Karpas-422 (cell line): Measurements from ENCODE around the gene TMEM217. TPM values are rescaled to one million over a fixed set of nuclear protein-coding genes. Genes with fewer than 3 reads are reported as not detected.
A peak's percentile ranks its signal among the peaks of the same experiment; 100 is the strongest.

Experiments used
- DNase-seq: peaks from one replicate; pipeline ENCODE4 v3.0.0-alpha.2; 2015
- H2AFZ ChIP-seq: fragments of 200-600 bp; sonication (generic); 2 replicates; pipeline ENCODE4 v1.6.1; 2014; ENCODE audit warnings: antibody characterized with exemption, low read length, mixed read lengths
- H3K27ac ChIP-seq: fragments of 200-600 bp; sonication (generic); 2 replicates; pipeline ENCODE4 v1.5.1; 2014; ENCODE audit warnings: mild to moderate bottlenecking, low read length, moderate library complexity
- H3K27me3 ChIP-seq: fragments of 200-600 bp; sonication (generic); 2 replicates; pipeline ENCODE4 v1.6.1; 2014; ENCODE audit warnings: low read length, mixed read lengths
- H3K36me3 ChIP-seq: fragments of 200-600 bp; sonication (generic); 2 replicates; pipeline ENCODE4 v1.6.1; 2014; ENCODE audit warnings: low read length, mixed read lengths; ENCODE audit not compliant: insufficient read depth
- H3K4me1 ChIP-seq: fragments of 200-600 bp; sonication (generic); 2 replicates; pipeline ENCODE4 v1.6.1; 2014; ENCODE audit warnings: mild to moderate bottlenecking, low read length, mixed read lengths
- H3K4me2 ChIP-seq: fragments of 200-600 bp; sonication (generic); 2 replicates; pipeline ENCODE4 v1.6.1; 2014; ENCODE audit warnings: low read length, low read depth, mild to moderate bottlenecking; ENCODE audit not compliant: poor library complexity, severe bottlenecking
- H3K4me3 ChIP-seq: fragments of 200-600 bp; sonication (generic); 2 replicates; pipeline ENCODE4 v1.5.1; 2014; ENCODE audit warnings: mild to moderate bottlenecking, antibody characterized with exemption, low read length, mixed read lengths
- H3K79me2 ChIP-seq: fragments of 200-600 bp; sonication (generic); 2 replicates; pipeline ENCODE4 v1.6.1; 2014; ENCODE audit warnings: mild to moderate bottlenecking, low read length, mixed read lengths
- H3K9ac ChIP-seq: fragments of 200-600 bp; sonication (generic); 2 replicates; pipeline ENCODE4 v1.6.0; 2014; ENCODE audit warnings: low read length
- H3K9me2 ChIP-seq: fragments of 200-600 bp; sonication (generic), shearing (Covaris generic); replicated peaks from 2 replicates; pipeline ENCODE4 v1.6.0; 2014; ENCODE audit warnings: mild to moderate bottlenecking, low read length, moderate library complexity; ENCODE audit not compliant: insufficient read depth
- H3K9me3 ChIP-seq: fragments of 300-700, 200-600 bp; sonication (generic); 2 replicates; pipeline ENCODE4 v1.6.1; 2014; ENCODE audit warnings: low read length, mixed read lengths
- H4K20me1 ChIP-seq: fragments of 200-600 bp; sonication (generic); 2 replicates; pipeline ENCODE4 v1.6.1; 2014; ENCODE audit warnings: mild to moderate bottlenecking, antibody characterized with exemption, low read length, low read depth; ENCODE audit not compliant: insufficient read depth
- total RNA-seq: library from RNA; depleted of rRNA; stranded (reverse); fragments of >200 nt; shearing (Covaris generic); gene quantifications from 2 replicates; pipeline ENCODE4 v1.2.3, GENCODE V29; 2014; ENCODE audit warnings: low replicate concordance

The TMEM217 gene
- total RNA-seq, 1 experiment from 2014 or later = not detected

DNA sequence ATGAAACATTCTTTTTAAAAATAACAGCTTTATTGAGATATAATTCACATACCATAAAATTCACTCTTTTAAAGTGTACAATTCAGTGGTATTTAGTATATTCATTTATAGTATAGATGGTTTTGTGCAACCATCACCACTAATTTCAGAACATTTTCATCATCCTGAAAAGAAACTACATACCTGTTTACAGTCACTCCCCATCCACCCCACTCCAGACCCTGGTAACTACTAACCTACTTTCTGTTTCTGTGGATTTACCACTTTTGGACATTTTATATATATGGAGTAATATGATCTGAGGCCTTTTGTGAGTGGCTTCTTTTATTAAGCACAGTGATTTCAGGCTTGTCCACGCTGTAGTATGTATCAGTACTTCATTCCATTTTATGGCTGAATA is 2.5 kb upstream of the TMEM217 start:
- Histone ChIP-seq H3K36me3 (no peaks in the 10 kb centered on the region), H3K27ac (no peak overlapping the region), H3K4me3 (no peak overlapping the region), H4K20me1 (no peaks in the 10 kb centered on the region), H3K9ac (no peak overlapping the region), H3K79me2 (peaks cover 50% of the 10 kb centered on the region), H3K27me3 (no peaks in the 10 kb centered on the region), H2AFZ (no peak overlapping the region), H3K9me3 (no peaks in the 10 kb centered on the region), H3K9me2 (no peaks in the 10 kb centered on the region), H3K4me1 (peaks cover 33% of the 10 kb centered on the region), H3K4me2 (no peak overlapping the region)
- DNase-seq = no peak

DNA sequence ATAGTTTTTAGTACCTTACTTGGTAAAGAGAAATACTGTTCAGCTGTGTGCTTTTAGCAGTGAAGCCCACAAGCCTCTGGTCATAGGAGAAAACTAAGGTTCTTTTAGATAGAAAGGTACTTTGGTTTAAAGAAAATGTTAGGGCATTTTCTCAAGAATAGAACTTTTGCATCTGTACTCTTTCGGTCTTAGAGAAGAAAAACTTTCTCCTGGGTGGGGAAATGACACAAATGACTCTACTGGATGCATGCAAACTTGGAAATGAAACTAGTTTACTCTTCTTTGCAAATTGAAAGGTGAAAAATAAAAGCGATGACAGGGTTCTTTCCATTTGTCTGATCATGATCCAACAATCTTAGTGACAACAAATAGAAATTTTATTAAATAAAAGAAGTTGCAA is 2.1 kb upstream of the TMEM217 start:
- no peaks in the 10 kb centered on the region for H3K27me3 ChIP-seq
- H3K79me2 ChIP-seq = peaks cover 50% of the 10 kb centered on the region
- peak overlapping the region; percentile 19; the same call in 1 of the 2 replicates for H3K4me3 ChIP-seq
- H3K36me3 ChIP-seq = no peaks in the 10 kb centered on the region
- H3K9me3 ChIP-seq = no peaks in the 10 kb centered on the region
- no peaks in the 10 kb centered on the region for H4K20me1 ChIP-seq
- H3K9ac ChIP-seq = 0 out of 2 replicates have a peak overlapping the region, but pooled peaks have one; percentile 82
- H3K9me2 ChIP-seq = no peaks in the 10 kb centered on the region
- H2AFZ ChIP-seq = no peak overlapping the region
- H3K4me1 ChIP-seq = peaks cover 31% of the 10 kb centered on the region
- H3K27ac ChIP-seq = no peak overlapping the region
- H3K4me2 ChIP-seq = peak overlapping the region; percentile 82
- no peak for DNase-seq

DNA sequence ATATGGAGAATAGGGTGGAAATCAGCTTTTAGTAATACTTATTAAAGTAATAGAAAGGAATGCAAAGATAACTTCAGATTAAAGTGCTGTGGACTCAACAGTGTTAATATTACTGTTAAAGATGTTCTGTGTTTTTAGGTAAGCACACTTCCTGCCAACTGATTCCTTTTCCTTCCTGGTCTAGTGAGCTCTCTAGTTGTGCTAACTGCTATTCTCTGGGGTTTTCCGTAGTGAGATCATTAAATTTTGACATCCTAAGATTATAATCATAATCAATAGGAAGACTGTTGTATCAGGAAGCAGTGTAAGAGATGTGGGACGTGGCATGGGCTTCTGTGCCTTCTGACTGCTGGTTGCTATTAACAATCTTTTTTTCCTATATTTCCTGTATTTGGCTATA is 1.2 kb upstream of the TMEM217 start:
- Histone ChIP-seq H3K4me2 (peak overlapping the region; percentile 82), H2AFZ (no peak overlapping the region), H3K27ac (no peak overlapping the region), H4K20me1 (no peaks in the 10 kb centered on the region), H3K9me3 (no peaks in the 10 kb centered on the region), H3K4me1 (peaks cover 24% of the 10 kb centered on the region), H3K9me2 (no peaks in the 10 kb centered on the region), H3K4me3 (peak overlapping the region; percentile 19; the same call in 1 of the 2 replicates), H3K79me2 (peaks cover 45% of the 10 kb centered on the region), H3K27me3 (no peaks in the 10 kb centered on the region), H3K9ac (peak overlapping the region; percentile 82), H3K36me3 (no peaks in the 10 kb centered on the region)
- no peak for DNase-seq

DNA sequence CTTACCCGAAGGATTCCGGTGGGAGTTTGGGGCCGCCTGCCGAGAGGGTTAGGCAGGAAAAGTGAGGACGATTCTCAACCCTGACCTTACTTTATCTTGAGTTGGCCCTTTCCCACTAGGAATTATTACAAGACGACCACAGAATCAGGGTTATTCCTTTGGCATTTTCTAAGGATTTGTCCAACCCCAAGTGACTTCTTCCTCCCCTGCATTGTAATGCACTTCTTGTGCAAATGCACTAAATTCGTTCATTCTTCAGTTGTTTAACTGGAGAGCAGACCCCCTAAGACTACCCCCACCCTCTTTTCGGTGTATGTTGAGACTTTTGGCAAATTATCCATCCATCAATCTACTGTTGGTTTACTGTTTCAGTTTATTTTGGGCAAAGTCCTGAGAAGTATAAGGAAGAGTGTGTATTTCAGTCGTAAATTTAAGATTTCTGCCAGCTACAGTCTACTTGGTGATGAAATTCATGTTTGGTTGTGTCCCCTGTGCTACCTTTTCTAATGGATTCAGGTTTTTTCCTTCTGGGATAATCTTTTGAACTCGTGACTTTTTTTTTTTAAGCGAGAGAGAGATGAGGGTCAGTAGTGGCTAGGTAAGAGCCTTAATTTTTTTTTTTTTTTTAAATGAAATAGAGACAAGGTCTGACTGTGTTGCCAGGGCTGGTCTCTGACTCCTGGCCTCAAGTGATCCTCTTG is 611 bp upstream of the TMEM217 start:
- Histone ChIP-seq H3K79me2 (peaks cover 40% of the 10 kb centered on the region), H3K4me1 (peaks cover 24% of the 10 kb centered on the region), H3K36me3 (no peaks in the 10 kb centered on the region), H2AFZ (no peak overlapping the region; the same call in 1 of the 2 replicates), H4K20me1 (no peaks in the 10 kb centered on the region), H3K9me2 (no peaks in the 10 kb centered on the region), H3K9ac (peak overlapping the region; percentile 82), H3K4me3 (peak overlapping the region; percentile 87), H3K27me3 (no peaks in the 10 kb centered on the region), H3K4me2 (peak overlapping the region; percentile 82), H3K27ac (no peak overlapping the region), H3K9me3 (no peaks in the 10 kb centered on the region)
- no peak for DNase-seq

DNA sequence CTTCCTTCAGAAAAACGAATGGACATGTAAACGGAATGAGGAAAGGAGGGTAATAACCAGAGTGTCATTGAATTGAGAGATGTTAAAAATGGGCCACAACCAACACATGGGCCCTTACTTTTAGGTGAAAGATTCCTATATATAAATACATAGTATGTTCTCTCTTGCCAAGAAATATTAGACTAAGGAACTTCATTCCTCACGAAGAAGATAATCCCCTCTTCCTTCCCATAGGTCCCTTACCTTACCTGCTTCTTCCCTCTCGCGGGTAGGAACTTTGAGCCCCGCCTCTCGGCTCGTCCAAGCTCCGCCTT is 667 bp downstream of the TMEM217 start:
- Histone ChIP-seq H3K4me3 (peak overlapping the region; percentile 87; the same call in 1 of the 2 replicates), H3K9me3 (no peaks in the 10 kb centered on the region), H3K4me1 (peaks cover 24% of the 10 kb centered on the region), H3K27me3 (no peaks in the 10 kb centered on the region), H3K9me2 (no peaks in the 10 kb centered on the region), H2AFZ (peak overlapping the region; percentile 41; the same call in 1 of the 2 replicates), H3K9ac (no peak overlapping the region), H3K27ac (no peak overlapping the region), H3K36me3 (no peaks in the 10 kb centered on the region), H4K20me1 (no peaks in the 10 kb centered on the region), H3K79me2 (peaks cover 30% of the 10 kb centered on the region), H3K4me2 (peak overlapping the region; percentile 82)
- DNase-seq = no peak

DNA sequence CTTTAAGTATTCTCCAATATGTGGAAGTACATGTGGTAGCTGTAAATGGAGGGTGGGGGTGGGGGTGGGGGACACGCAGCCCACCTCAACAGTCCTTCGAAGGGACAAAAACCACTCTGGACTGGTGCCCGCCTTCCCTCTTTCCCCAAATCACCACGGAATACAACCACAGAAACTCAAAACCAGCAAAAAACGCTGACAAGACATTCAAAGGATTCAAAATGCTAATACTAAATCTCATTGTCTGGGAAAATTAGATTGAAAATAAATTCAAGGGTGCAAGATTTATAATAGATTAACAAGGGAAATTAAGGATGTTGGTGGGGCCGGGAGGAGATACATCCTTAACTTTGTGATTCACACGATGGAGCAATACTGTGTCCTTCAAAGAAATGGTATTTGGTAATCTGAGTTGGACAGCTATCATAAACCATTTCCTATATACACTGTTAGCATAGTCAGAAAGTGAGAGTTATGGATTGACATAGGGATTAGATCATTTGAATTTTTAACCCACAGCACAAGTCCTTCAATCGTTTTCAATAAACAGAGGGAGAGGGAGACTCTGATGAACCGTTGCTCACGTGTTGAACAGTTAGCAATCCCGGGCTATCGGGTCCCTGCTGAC is 1.1 kb downstream of the TMEM217 start:
- peaks cover 30% of the 10 kb centered on the region for H3K79me2 ChIP-seq
- no peaks in the 10 kb centered on the region for H3K27me3 ChIP-seq
- no peak overlapping the region for H3K27ac ChIP-seq
- H3K36me3 ChIP-seq = no peaks in the 10 kb centered on the region
- peak overlapping the region; percentile 41; the same call in 1 of the 2 replicates for H2AFZ ChIP-seq
- H3K9ac ChIP-seq = no peak overlapping the region
- H3K9me2 ChIP-seq = no peaks in the 10 kb centered on the region
- H3K4me3 ChIP-seq = peak overlapping the region; percentile 87; the same call in 1 of the 2 replicates
- no peaks in the 10 kb centered on the region for H3K9me3 ChIP-seq
- peak overlapping the region; percentile 82 for H3K4me2 ChIP-seq
- H4K20me1 ChIP-seq = no peaks in the 10 kb centered on the region
- H3K4me1 ChIP-seq = peaks cover 24% of the 10 kb centered on the region
- DNase-seq = no peak

DNA sequence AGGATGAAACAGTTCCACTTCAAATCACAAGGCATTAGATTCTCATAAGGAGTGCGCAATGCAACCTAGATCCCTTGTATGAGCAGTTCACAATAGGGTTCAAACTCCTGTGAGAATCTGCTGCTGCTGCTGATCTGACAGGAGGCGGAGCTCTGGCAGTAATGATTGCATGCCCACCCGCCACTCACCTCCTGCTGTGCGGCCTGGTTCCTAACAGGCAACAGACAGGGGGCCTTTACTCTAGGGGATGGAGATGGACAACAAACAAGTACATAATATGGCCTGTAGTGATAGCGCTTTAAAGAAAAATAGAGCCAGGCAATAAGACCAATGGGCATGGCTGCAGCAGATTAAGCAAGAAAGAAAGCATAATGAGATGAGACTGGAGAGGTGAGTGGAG is 3.1 kb downstream of the TMEM217 start:
- peaks cover 16% of the 10 kb centered on the region for H3K79me2 ChIP-seq
- DNase-seq = no peak
- no peak overlapping the region for H3K4me3 ChIP-seq
- no peak overlapping the region for H3K9ac ChIP-seq
- H3K27me3 ChIP-seq = no peaks in the 10 kb centered on the region
- H4K20me1 ChIP-seq = no peaks in the 10 kb centered on the region
- no peaks in the 10 kb centered on the region for H3K36me3 ChIP-seq
- H3K4me1 ChIP-seq = peaks cover 21% of the 10 kb centered on the region
- H3K9me2 ChIP-seq = no peaks in the 10 kb centered on the region
- H3K4me2 ChIP-seq = no peak overlapping the region
- H2AFZ ChIP-seq = no peak overlapping the region
- H3K9me3 ChIP-seq = no peaks in the 10 kb centered on the region
- H3K27ac ChIP-seq = no peak overlapping the region

DNA sequence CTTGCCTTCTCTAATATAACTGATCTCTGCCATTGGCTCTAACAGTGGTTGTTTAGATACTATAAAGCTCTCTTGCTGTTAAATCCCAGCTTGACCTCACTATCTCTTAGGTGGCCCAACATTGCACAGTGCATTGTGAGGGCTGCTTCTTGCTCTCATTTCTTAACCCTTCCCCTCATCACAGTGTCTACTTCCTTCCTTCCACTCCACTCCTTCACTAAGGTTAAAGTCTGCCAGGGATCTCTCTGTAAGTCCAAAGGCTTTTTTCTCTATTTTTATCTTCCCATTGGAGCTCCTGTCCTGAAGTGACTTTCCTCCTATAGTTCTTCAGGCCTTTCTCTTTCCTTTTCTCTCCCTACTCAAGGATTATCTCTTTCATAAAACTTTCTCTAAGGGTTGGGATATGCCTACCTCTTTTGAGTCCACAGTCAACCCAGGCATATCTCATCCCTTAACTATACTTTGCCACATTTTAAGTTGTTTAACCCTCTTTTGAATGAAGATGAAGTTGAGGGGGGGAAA is 4.4 kb downstream of the TMEM217 start:
- no peaks in the 10 kb centered on the region for H3K9me3 ChIP-seq
- no peak overlapping the region for H3K4me3 ChIP-seq
- H3K79me2 ChIP-seq = peaks cover 7% of the 10 kb centered on the region
- peaks cover 8% of the 10 kb centered on the region for H3K4me1 ChIP-seq
- no peak overlapping the region for H3K4me2 ChIP-seq
- H2AFZ ChIP-seq = no peak overlapping the region
- H4K20me1 ChIP-seq = no peaks in the 10 kb centered on the region
- no peak overlapping the region for H3K27ac ChIP-seq
- DNase-seq = no peak
- no peaks in the 10 kb centered on the region for H3K36me3 ChIP-seq
- no peak overlapping the region for H3K9ac ChIP-seq
- H3K9me2 ChIP-seq = no peaks in the 10 kb centered on the region
- H3K27me3 ChIP-seq = no peaks in the 10 kb centered on the region
